ENCODE data around the gene ZSCAN31.

GRCh38 chr6:28326371-28326948, 9.5 kb downstream of the ZSCAN31 start:
- no peak for TF ChIP-seq CTCF (IDR thresholded peaks at IDR 0.05)
- no peak for TF ChIP-seq EP300 (IDR thresholded peaks at IDR 0.05)
